Erythroblast (primary cell): ENCODE measurements around the gene FGA.

Experiments
- GATA1 ChIP-seq: IDR thresholded peaks from 2 replicates; pipeline ENCODE4 v1.6.1; 2011; ENCODE audit warnings: low read depth, mild to moderate bottlenecking, control low read depth, low read length, moderate library complexity
- POLR2A ChIP-seq: IDR thresholded peaks from 2 replicates; pipeline ENCODE4 v1.6.1; 2011; ENCODE audit warnings: mild to moderate bottlenecking, low read length

DNA sequence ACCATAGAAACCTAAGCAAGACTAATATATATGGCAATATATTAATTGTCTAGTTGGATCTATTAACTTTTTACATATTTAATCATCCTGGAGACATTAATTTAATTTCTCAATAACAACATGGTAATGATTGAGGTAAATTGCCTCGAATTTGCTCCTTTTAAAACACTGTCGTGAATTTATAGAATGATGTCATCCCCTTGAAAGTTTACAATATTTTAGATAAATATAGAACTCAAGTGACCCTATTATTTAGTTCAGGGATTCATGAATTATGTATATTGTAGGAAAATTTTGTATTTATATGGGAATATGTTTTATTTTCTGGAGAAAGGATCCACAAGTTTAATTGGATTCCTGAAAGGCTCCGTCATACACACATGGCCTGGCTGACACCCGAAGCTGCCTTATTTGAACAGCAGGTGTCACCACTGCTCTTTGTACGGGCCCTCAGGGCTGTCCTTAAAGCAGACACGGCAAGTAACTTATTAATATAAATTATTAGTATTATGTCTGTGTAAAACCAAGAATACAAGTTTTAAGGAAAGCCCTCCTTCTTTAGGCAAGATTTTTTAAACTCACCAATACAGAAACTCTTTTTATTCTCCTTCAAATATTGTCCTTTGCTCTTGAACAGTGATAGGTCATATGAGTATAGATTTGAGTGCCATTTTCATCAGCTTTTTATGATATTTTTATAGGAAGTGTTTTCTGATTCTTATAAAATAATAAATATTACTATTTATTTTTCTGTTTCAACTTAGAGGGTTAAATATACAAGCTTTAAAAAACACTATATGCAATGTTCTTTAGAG, 38.5 kb downstream of the FGA start:
- TF ChIP-seq POLR2A (no peak), GATA1 (no peak)
